ENCODE data around the gene CCDC152. TPM values are rescaled to one million over a fixed set of nuclear protein-coding genes. Genes with fewer than 3 reads are reported as not detected.

The CCDC152 gene
- total and polyA plus RNA-seq, 5 donors from 2014 or later = 0.99 to 3.3 (median 1.3) TPM

- H3K27ac Mint-ChIP-seq = no peak overlapping the region
- Histone ChIP-seq H3K4me3 (ENCODE audit: low read depth, low read length) (no peak overlapping the region), H3K4me1 (ENCODE audit: control insufficient read depth, insufficient read depth, low read length, poor library complexity, severe bottlenecking) (no peaks in the 10 kb centered on the region), H3K36me3 (ENCODE audit: control insufficient read depth, insufficient read depth, low read length) (peaks cover 3% of the 10 kb centered on the region), H3K27me3 (ENCODE audit: control insufficient read depth, insufficient read depth, low read length) (no peaks in the 10 kb centered on the region), H3K9me3 (ENCODE audit: control insufficient read depth in 2 of 2, low read length in 2 of 2) (peaks cover 0 to 5% of the 10 kb centered on the region in 2 experiments), H3K27ac (ENCODE audit: insufficient read depth, low read length, poor library complexity, severe bottlenecking) (no peak overlapping the region)
- no peak for ATAC-seq (ENCODE audit: low read depth in 2 of 2)
- no peaks in the 10 kb centered on the region for H3K4me1 Mint-ChIP-seq
- H3K27me3 Mint-ChIP-seq = peaks cover 8% of the 10 kb centered on the region
- no peak overlapping the region for H3K4me3 Mint-ChIP-seq
- no peak for DNase-seq
- H3K36me3 Mint-ChIP-seq = peaks cover 6% of the 10 kb centered on the region
- peaks cover 0 to 14% (median 6%) of the 10 kb centered on the region in 7 donors for H3K9me3 Mint-ChIP-seq
These were observed 25.0 kb downstream of the CCDC152 start for GRCh38 chr5:42781584-42781983.

- H3K4me3 Mint-ChIP-seq = no peak overlapping the region
- H3K27ac Mint-ChIP-seq = no peak overlapping the region
- peaks cover 10% of the 10 kb centered on the region for H3K36me3 Mint-ChIP-seq
- Histone ChIP-seq H3K4me1 (ENCODE audit: control insufficient read depth, insufficient read depth, low read length, poor library complexity, severe bottlenecking) (no peaks in the 10 kb centered on the region), H3K27me3 (ENCODE audit: control insufficient read depth, insufficient read depth, low read length) (no peaks in the 10 kb centered on the region), H3K9me3 (ENCODE audit: control insufficient read depth in 2 of 2, low read length in 2 of 2) (peaks cover 10 to 15% of the 10 kb centered on the region in 2 experiments), H3K4me3 (ENCODE audit: low read depth, low read length) (no peak overlapping the region), H3K27ac (ENCODE audit: insufficient read depth, low read length, poor library complexity, severe bottlenecking) (no peak overlapping the region), H3K36me3 (ENCODE audit: control insufficient read depth, insufficient read depth, low read length) (peaks cover 3% of the 10 kb centered on the region)
- no peaks in the 10 kb centered on the region for H3K4me1 Mint-ChIP-seq
- DNase-seq = no peak
- no peak for ATAC-seq (ENCODE audit: low read depth in 2 of 2)
- peaks cover 0 to 26% (median 10%) of the 10 kb centered on the region in 7 donors for H3K9me3 Mint-ChIP-seq
- H3K27me3 Mint-ChIP-seq = peaks cover 8% of the 10 kb centered on the region
These were observed 27.5 kb downstream of the CCDC152 start for GRCh38 chr5:42784132-42784531.

- Mint-ChIP-seq H3K27me3 (peaks cover 8% of the 10 kb centered on the region), H3K4me1 (no peaks in the 10 kb centered on the region), H3K4me3 (no peak overlapping the region), H3K27ac (no peak overlapping the region), H3K36me3 (peaks cover 10% of the 10 kb centered on the region), H3K9me3 (peaks cover 3 to 33% (median 17%) of the 10 kb centered on the region in 7 donors)
- Histone ChIP-seq H3K36me3 (ENCODE audit: control insufficient read depth, insufficient read depth, low read length) (peaks cover 3% of the 10 kb centered on the region), H3K4me1 (ENCODE audit: control insufficient read depth, insufficient read depth, low read length, poor library complexity, severe bottlenecking) (no peaks in the 10 kb centered on the region), H3K27ac (ENCODE audit: insufficient read depth, low read length, poor library complexity, severe bottlenecking) (no peak overlapping the region), H3K27me3 (ENCODE audit: control insufficient read depth, insufficient read depth, low read length) (no peaks in the 10 kb centered on the region), H3K9me3 (ENCODE audit: control insufficient read depth in 2 of 2, low read length in 2 of 2) (peaks cover 10 to 15% of the 10 kb centered on the region in 2 experiments), H3K4me3 (ENCODE audit: low read depth, low read length) (no peak overlapping the region)
- ATAC-seq (ENCODE audit: low read depth in 2 of 2) (no peak), DNase-seq (no peak)
These were observed 29.1 kb downstream of the CCDC152 start for GRCh38 chr5:42785756-42786155.

GRCh38 chr5:42787073-42787472, 30.5 kb downstream of the CCDC152 start:
- Mint-ChIP-seq H3K4me3 (no peak overlapping the region), H3K27ac (no peak overlapping the region), H3K27me3 (peaks cover 4% of the 10 kb centered on the region), H3K36me3 (peaks cover 10% of the 10 kb centered on the region), H3K9me3 (peaks cover 3 to 38% (median 17%) of the 10 kb centered on the region in 7 donors), H3K4me1 (no peaks in the 10 kb centered on the region)
- H3K27me3 ChIP-seq (ENCODE audit: control insufficient read depth, insufficient read depth, low read length) = no peaks in the 10 kb centered on the region
- ATAC-seq (ENCODE audit: low read depth in 2 of 2) (no peak), DNase-seq (no peak)
- peaks cover 10 to 15% of the 10 kb centered on the region in 2 experiments for H3K9me3 ChIP-seq (ENCODE audit: control insufficient read depth in 2 of 2, low read length in 2 of 2)
- H3K27ac ChIP-seq (ENCODE audit: insufficient read depth, low read length, poor library complexity, severe bottlenecking) = no peak overlapping the region
- H3K36me3 ChIP-seq (ENCODE audit: control insufficient read depth, insufficient read depth, low read length) = peaks cover 3% of the 10 kb centered on the region
- H3K4me3 ChIP-seq (ENCODE audit: low read depth, low read length) = no peak overlapping the region
- H3K4me1 ChIP-seq (ENCODE audit: control insufficient read depth, insufficient read depth, low read length, poor library complexity, severe bottlenecking) = no peaks in the 10 kb centered on the region

- Histone ChIP-seq H3K9me3 (ENCODE audit: control insufficient read depth in 2 of 2, low read length in 2 of 2) (peaks cover 10 to 15% of the 10 kb centered on the region in 2 experiments), H3K27ac (ENCODE audit: insufficient read depth, low read length, poor library complexity, severe bottlenecking) (no peak overlapping the region), H3K4me3 (ENCODE audit: low read depth, low read length) (no peak overlapping the region), H3K36me3 (ENCODE audit: control insufficient read depth, insufficient read depth, low read length) (peaks cover 3% of the 10 kb centered on the region), H3K27me3 (ENCODE audit: control insufficient read depth, insufficient read depth, low read length) (no peaks in the 10 kb centered on the region), H3K4me1 (ENCODE audit: control insufficient read depth, insufficient read depth, low read length, poor library complexity, severe bottlenecking) (no peaks in the 10 kb centered on the region)
- H3K27me3 Mint-ChIP-seq = no peaks in the 10 kb centered on the region
- H3K9me3 Mint-ChIP-seq = peaks cover 3 to 41% (median 17%) of the 10 kb centered on the region in 7 donors
- no peak overlapping the region for H3K27ac Mint-ChIP-seq
- H3K4me3 Mint-ChIP-seq = no peak overlapping the region
- H3K4me1 Mint-ChIP-seq = no peaks in the 10 kb centered on the region
- H3K36me3 Mint-ChIP-seq = peaks cover 10% of the 10 kb centered on the region
- DNase-seq (no peak), ATAC-seq (ENCODE audit: low read depth in 2 of 2) (no peak)
These were observed 31.2 kb downstream of the CCDC152 start for GRCh38 chr5:42787845-42788244.

GRCh38 chr5:42791151-42791550, 34.5 kb downstream of the CCDC152 start:
- H3K27me3 ChIP-seq (ENCODE audit: control insufficient read depth, insufficient read depth, low read length) = no peaks in the 10 kb centered on the region
- peaks cover 10 to 15% of the 10 kb centered on the region in 2 experiments for H3K9me3 ChIP-seq (ENCODE audit: control insufficient read depth in 2 of 2, low read length in 2 of 2)
- H3K36me3 ChIP-seq (ENCODE audit: control insufficient read depth, insufficient read depth, low read length) = no peaks in the 10 kb centered on the region
- Mint-ChIP-seq H3K36me3 (peaks cover 11% of the 10 kb centered on the region), H3K4me3 (no peak overlapping the region), H3K9me3 (peaks cover 4 to 34% (median 11%) of the 10 kb centered on the region in 7 donors), H3K27me3 (no peaks in the 10 kb centered on the region), H3K27ac (no peak overlapping the region), H3K4me1 (no peaks in the 10 kb centered on the region)
- no peak overlapping the region for H3K27ac ChIP-seq (ENCODE audit: insufficient read depth, low read length, poor library complexity, severe bottlenecking)
- no peak for ATAC-seq (ENCODE audit: low read depth in 2 of 2)
- no peaks in the 10 kb centered on the region for H3K4me1 ChIP-seq (ENCODE audit: control insufficient read depth, insufficient read depth, low read length, poor library complexity, severe bottlenecking)
- H3K4me3 ChIP-seq (ENCODE audit: low read depth, low read length) = no peak overlapping the region
- DNase-seq = no peak

GRCh38 chr5:42798284-42799240, 41.9 kb downstream of the CCDC152 start:
- H3K4me1 ChIP-seq (ENCODE audit: control insufficient read depth, insufficient read depth, low read length, poor library complexity, severe bottlenecking) = no peaks in the 10 kb centered on the region

More at GRCh38 chr5:42798284-42799240, 41.9 kb downstream of the CCDC152 start:
- peaks cover 6% of the 10 kb centered on the region for H3K27me3 Mint-ChIP-seq
- H3K4me3 ChIP-seq (ENCODE audit: low read depth, low read length) = no peak overlapping the region
- no peaks in the 10 kb centered on the region for H3K27me3 ChIP-seq (ENCODE audit: control insufficient read depth, insufficient read depth, low read length)
- no peaks in the 10 kb centered on the region for H3K4me1 Mint-ChIP-seq
- H3K4me3 Mint-ChIP-seq = no peak overlapping the region
- no peaks in the 10 kb centered on the region for H3K36me3 ChIP-seq (ENCODE audit: control insufficient read depth, insufficient read depth, low read length)
- peaks cover 0 to 21% (median 1%) of the 10 kb centered on the region in 7 donors for H3K9me3 Mint-ChIP-seq
- H3K27ac Mint-ChIP-seq = no peak overlapping the region
- peaks cover 5% of the 10 kb centered on the region for H3K36me3 Mint-ChIP-seq
- H3K27ac ChIP-seq (ENCODE audit: insufficient read depth, low read length, poor library complexity, severe bottlenecking) = no peak overlapping the region
- DNase-seq (no peak), ATAC-seq (ENCODE audit: low read depth in 2 of 2) (no peak)
- H3K9me3 ChIP-seq (ENCODE audit: control insufficient read depth in 2 of 2, low read length in 2 of 2) = no peaks in the 10 kb centered on the region
